GM19239 (cell line): ENCODE results near the gene CHST4.
A peak's percentile ranks its signal among the peaks of the same experiment; 100 is the strongest.
"Not testable (repeated sequence)": the region's sequence is repeated elsewhere in the genome, so short reads cannot be mapped to it uniquely, and the experiment has no call there.

Source experiments
- DNase-seq: peaks from one replicate; pipeline ENCODE4 v3.0.0; 2011; ENCODE audit warnings: low spot score; ENCODE audit not compliant: insufficient read length
- FAIRE-seq: peaks from 2 replicates; lab custom pipeline; 2011; peaks lifted over from hg19 to GRCh38; lab: Jason Lieb, UNC

Gene CHST4

DNA sequence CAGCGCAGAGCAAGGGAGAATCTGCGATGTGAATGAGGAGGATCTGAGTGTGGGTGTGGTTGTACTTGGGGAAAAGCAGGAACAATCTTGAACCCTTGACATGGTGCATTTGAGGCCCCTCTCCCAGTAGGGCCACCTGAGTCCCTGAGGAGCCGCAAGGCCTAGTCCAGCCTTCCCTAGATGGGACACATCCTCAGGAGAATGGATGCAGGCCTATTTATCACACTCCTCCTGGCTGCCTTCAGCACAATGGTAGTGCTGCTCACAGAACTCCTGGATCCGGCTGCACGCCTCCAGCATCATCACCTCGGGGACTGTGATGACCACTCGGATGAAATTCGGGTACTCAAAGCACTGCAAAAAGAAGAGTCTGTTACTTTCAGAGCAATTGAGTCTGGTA, 41.7 kb downstream of the CHST4 start:
- DNase-seq, result no peak
- FAIRE-seq, result no peak

- FAIRE-seq, result no peak
- DNase-seq, result no peak
These were observed 42.3 kb downstream of the CHST4 start for GRCh38 chr16:71568551-71568950.

- DNase-seq (no peak), FAIRE-seq (no peak)
These were observed 43.4 kb downstream of the CHST4 start for GRCh38 chr16:71569621-71570020.

- FAIRE-seq (no peak), DNase-seq (no peak)
These were observed 43.9 kb downstream of the CHST4 start for GRCh38 chr16:71570144-71570543.

DNA sequence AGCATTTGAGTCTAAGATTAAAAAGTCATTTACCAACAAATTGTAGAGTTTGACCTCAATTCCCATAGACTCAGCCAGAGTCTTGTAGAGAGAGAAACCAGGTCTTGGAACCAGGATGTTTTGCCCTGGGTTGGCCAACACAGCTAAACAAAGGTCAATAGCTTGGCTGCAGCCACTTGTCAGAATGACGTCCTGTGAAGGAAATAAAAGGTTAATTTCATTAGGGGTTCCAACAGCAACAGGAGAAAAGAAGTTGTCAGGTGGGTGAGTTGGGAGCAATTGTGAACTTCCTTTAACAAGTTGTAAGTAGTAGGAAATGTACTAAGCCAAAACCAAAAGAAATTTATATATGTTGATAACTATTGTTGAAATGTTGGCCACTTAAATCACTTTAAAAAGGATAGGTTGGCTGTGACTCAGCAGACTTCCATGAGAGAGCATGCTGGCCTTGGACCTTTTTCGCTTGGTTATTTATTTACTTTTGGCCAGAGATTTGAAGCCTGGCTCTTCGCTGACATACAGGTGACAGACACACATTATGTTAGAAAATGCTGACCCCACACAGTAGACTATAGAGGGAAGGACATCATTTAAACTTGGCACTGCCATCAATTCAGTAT, 46.4 kb downstream of the CHST4 start:
- FAIRE-seq (no peak), DNase-seq (no peak)

DNA sequence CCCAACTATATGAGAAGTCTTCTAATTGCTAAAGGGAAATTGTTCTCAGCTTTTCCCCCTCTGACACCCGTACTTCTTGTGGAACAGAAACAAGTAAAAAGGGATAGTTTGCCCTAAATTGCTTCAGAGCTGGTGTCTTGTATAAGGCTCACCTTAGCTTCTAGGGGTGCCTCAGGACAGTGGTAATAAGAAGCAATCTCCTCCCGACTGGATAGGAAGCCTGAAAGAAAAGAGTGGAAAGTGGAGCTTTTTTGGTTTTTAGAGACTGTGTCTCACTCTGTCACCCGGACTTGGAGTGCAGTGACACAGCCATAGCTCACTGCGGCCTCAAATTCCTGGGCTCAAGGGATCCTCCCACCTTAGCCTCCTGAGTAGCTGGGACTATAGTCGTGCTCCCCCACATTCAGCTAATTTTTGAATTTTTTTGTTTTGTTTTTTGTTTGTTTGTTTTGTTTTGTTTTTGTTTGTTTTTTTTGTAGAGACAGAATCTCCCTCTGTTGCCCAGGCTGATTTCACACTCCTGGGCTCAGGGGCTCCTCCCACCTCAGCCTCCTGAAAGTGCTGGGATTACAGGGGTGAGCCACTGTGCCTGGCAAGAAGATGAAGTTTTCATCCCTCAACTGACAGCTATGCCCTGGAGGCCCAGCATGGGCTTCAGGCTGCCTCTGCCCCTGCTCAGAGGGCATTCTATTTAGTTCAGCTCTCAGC, 47.3 kb downstream of the CHST4 start:
- FAIRE-seq (no peak), DNase-seq (no peak)

GRCh38 chr16:71574702-71575101, 48.5 kb downstream of the CHST4 start:
- DNase-seq (no peak), FAIRE-seq (no peak)

DNA sequence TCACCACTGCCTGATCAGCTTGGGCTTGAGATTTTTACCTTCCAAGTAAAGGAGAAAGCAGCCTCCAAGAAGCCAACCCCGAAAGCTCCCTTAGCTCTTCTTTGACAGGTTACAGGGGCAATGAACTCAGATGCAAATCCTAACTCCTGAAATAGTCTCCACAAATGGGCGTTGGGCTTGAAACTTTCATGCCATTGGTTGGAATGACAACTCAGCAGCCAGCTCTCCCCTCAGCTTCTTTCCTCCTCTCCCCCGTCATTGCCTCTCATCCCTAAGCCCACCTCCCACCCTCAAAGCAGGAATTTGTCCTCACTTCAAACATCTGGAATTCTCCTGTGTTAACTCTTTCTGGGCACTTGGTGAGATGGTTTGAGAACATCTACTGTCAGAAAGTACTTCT, 50.7 kb downstream of the CHST4 start, which contains the start of gene TAT:
TSS of gene TAT (minus strand) at position 122 of the 400 bp plus-strand sequence. CDS start 677 bp downstream, outside the sequence.
- no peak for FAIRE-seq
- DNase-seq, result no peak

GRCh38 chr16:71582553-71582848, 56.3 kb downstream of the CHST4 start:
- not testable (repeated sequence) for FAIRE-seq, DNase-seq

GRCh38 chr16:71584543-71585317, 58.5 kb downstream of the CHST4 start:
- FAIRE-seq, result no peak
- DNase-seq, result no peak

DNA sequence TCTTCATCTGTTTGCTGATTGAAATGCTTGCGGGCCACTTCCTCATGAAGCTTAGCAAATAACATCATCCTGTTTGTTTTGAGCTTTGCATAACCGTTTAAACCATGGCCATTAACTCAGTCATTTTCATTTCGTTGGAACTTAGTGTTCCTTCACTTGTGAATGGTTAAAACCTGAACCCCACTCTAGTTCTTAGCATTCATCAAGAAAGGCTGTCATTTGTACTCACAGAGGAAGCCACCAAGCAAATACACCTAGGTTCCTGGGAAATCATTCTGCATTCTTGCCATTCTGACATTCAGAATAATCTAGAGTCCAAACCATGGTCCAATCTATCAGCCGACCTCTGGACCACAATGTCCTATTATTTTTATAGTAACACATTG, 59.1 kb downstream of the CHST4 start:
- peak; percentile 33 for FAIRE-seq
- DNase-seq, result no peak
